Nephron (organoid): ENCODE measurements around the gene ATP1A2.

Experiments
- H3K27ac Mint-ChIP-seq, 3 experiments: 2 replicates each; pipeline ENCODE4 v1.8.0; 2020; ENCODE audit warnings: mixed read lengths in 3 of 3, mild to moderate bottlenecking in 2 of 3, moderate library complexity in 1 of 3
- H3K27me3 Mint-ChIP-seq: 2 replicates; pipeline ENCODE4 v1.8.0; 2021; ENCODE audit warnings: low read depth, mild to moderate bottlenecking, moderate library complexity, mixed read lengths
- H3K36me3 Mint-ChIP-seq: 2 replicates; pipeline ENCODE4 v1.8.0; 2020; ENCODE audit warnings: low read depth, mixed read lengths
- H3K4me1 Mint-ChIP-seq: 2 replicates; pipeline ENCODE4 v1.8.0; 2020; ENCODE audit warnings: mixed read lengths
- H3K4me3 Mint-ChIP-seq, 3 experiments: 2 replicates each; pipeline ENCODE4 v1.8.0; 2020; ENCODE audit warnings: mild to moderate bottlenecking in 3 of 3, mixed read lengths in 3 of 3, moderate library complexity in 2 of 3
- H3K9me3 Mint-ChIP-seq: 2 replicates; pipeline ENCODE4 v1.8.0; 2020; ENCODE audit warnings: mixed read lengths
- CTCF ChIP-seq, 3 experiments: fragments of 200-600 bp; sonication (generic); IDR thresholded peaks; one replicate each; pipeline ENCODE4 v1.5.0; 2021; ENCODE audit warnings: antibody characterized with exemption in 3 of 3; ENCODE audit not compliant: unreplicated experiment in 3 of 3

The ATP1A2 gene

GRCh38 chr1:160146107-160146506, 30.5 kb downstream of the ATP1A2 start:
- no peaks in the 10 kb centered on the region for H3K36me3 Mint-ChIP-seq
- H3K9me3 Mint-ChIP-seq = no peaks in the 10 kb centered on the region
- no peak overlapping the region for H3K27ac Mint-ChIP-seq
- peaks cover 4% of the 10 kb centered on the region for H3K4me1 Mint-ChIP-seq
- no peak overlapping the region for H3K4me3 Mint-ChIP-seq
- peaks cover 3% of the 10 kb centered on the region for H3K27me3 Mint-ChIP-seq
- TF ChIP-seq CTCF (IDR thresholded peaks at IDR 0.05; ENCODE audit: unreplicated experiment in 3 of 3) = no peak

- no peak overlapping the region for H3K4me3 Mint-ChIP-seq
- no peak overlapping the region for H3K27ac Mint-ChIP-seq
- H3K9me3 Mint-ChIP-seq = no peaks in the 10 kb centered on the region
- peaks cover 4% of the 10 kb centered on the region for H3K4me1 Mint-ChIP-seq
- no peaks in the 10 kb centered on the region for H3K27me3 Mint-ChIP-seq
- no peaks in the 10 kb centered on the region for H3K36me3 Mint-ChIP-seq
- TF ChIP-seq CTCF (IDR thresholded peaks at IDR 0.05; ENCODE audit: unreplicated experiment in 3 of 3) = no peak
Observed at GRCh38 chr1:160148121-160148520, 32.6 kb downstream of the ATP1A2 start.

- Mint-ChIP-seq H3K36me3 (no peaks in the 10 kb centered on the region), H3K9me3 (no peaks in the 10 kb centered on the region), H3K4me3 (no peak overlapping the region), H3K4me1 (peaks cover 4% of the 10 kb centered on the region), H3K27ac (no peak overlapping the region), H3K27me3 (no peaks in the 10 kb centered on the region)
- no peak for TF ChIP-seq CTCF (IDR thresholded peaks at IDR 0.05; ENCODE audit: unreplicated experiment in 3 of 3)
Observed at GRCh38 chr1:160149233-160149632, 33.7 kb downstream of the ATP1A2 start.

GRCh38 chr1:160149716-160150115, 34.2 kb downstream of the ATP1A2 start:
- H3K4me1 Mint-ChIP-seq = peaks cover 4% of the 10 kb centered on the region
- H3K9me3 Mint-ChIP-seq = no peaks in the 10 kb centered on the region
- no peak for TF ChIP-seq CTCF (IDR thresholded peaks at IDR 0.05; ENCODE audit: unreplicated experiment in 3 of 3)
- no peaks in the 10 kb centered on the region for H3K27me3 Mint-ChIP-seq
- H3K4me3 Mint-ChIP-seq = no peak overlapping the region
- no peak overlapping the region for H3K27ac Mint-ChIP-seq
- H3K36me3 Mint-ChIP-seq = no peaks in the 10 kb centered on the region

GRCh38 chr1:160151303-160151702, 35.7 kb downstream of the ATP1A2 start, which contains the start of gene ATP1A4:
Gene ATP1A4, plus strand, starts transcription at chr1:160151603. Its CDS starts 438 bp downstream, at chr1:160152041.
- H3K9me3 Mint-ChIP-seq = no peaks in the 10 kb centered on the region
- no peak for TF ChIP-seq CTCF (IDR thresholded peaks at IDR 0.05; ENCODE audit: unreplicated experiment in 3 of 3)
- no peaks in the 10 kb centered on the region for H3K36me3 Mint-ChIP-seq
- H3K4me1 Mint-ChIP-seq = peaks cover 5% of the 10 kb centered on the region
- H3K27ac Mint-ChIP-seq = no peak within 1 kb of the TSS
- peaks cover 3% of the 10 kb centered on the region for H3K27me3 Mint-ChIP-seq
- no peak within 1 kb of the TSS for H3K4me3 Mint-ChIP-seq

GRCh38 chr1:160154790-160155189, 39.2 kb downstream of the ATP1A2 start:
- no peak overlapping the region for H3K4me3 Mint-ChIP-seq
- no peak for TF ChIP-seq CTCF (IDR thresholded peaks at IDR 0.05; ENCODE audit: unreplicated experiment in 3 of 3)
- H3K9me3 Mint-ChIP-seq = no peaks in the 10 kb centered on the region
- no peaks in the 10 kb centered on the region for H3K36me3 Mint-ChIP-seq
- peaks cover 3% of the 10 kb centered on the region for H3K27me3 Mint-ChIP-seq
- peaks cover 20% of the 10 kb centered on the region for H3K4me1 Mint-ChIP-seq
- H3K27ac Mint-ChIP-seq = no peak overlapping the region
